ENCODE data around the gene CDH20.

Gene CDH20

GRCh38 chr18:61581578-61582201 is 248.5 kb downstream of the CDH20 start:
- Mint-ChIP-seq H3K27ac (no peak overlapping the region), H3K4me3 (no peak overlapping the region), H3K36me3 (ENCODE audit: low read depth) (no peaks in the 10 kb centered on the region), H3K4me1 (ENCODE audit: low read depth) (peaks cover 7% of the 10 kb centered on the region), H3K27me3 (peaks cover 43% of the 10 kb centered on the region), H3K9me3 (no peaks in the 10 kb centered on the region)

GRCh38 chr18:61582202-61582710 is 249.0 kb downstream of the CDH20 start:
- H3K36me3 Mint-ChIP-seq (ENCODE audit: low read depth), result no peaks in the 10 kb centered on the region
- H3K27me3 Mint-ChIP-seq, result peaks cover 43% of the 10 kb centered on the region
- H3K4me1 Mint-ChIP-seq (ENCODE audit: low read depth), result peaks cover 7% of the 10 kb centered on the region
- H3K9me3 Mint-ChIP-seq, result no peaks in the 10 kb centered on the region
- no peak overlapping the region for H3K4me3 Mint-ChIP-seq
- no peak overlapping the region for H3K27ac Mint-ChIP-seq

- no peaks in the 10 kb centered on the region for H3K36me3 Mint-ChIP-seq (ENCODE audit: low read depth)
- peaks cover 7% of the 10 kb centered on the region for H3K4me1 Mint-ChIP-seq (ENCODE audit: low read depth)
- H3K4me3 Mint-ChIP-seq, result no peak overlapping the region
- peaks cover 37% of the 10 kb centered on the region for H3K27me3 Mint-ChIP-seq
- no peaks in the 10 kb centered on the region for H3K9me3 Mint-ChIP-seq
- no peak overlapping the region for H3K27ac Mint-ChIP-seq
Measured at GRCh38 chr18:61583548-61583947, 250.3 kb downstream of the CDH20 start.

GRCh38 chr18:61587865-61588264 is 254.6 kb downstream of the CDH20 start:
- H3K36me3 Mint-ChIP-seq (ENCODE audit: low read depth), result no peaks in the 10 kb centered on the region
- no peaks in the 10 kb centered on the region for H3K9me3 Mint-ChIP-seq
- H3K27me3 Mint-ChIP-seq, result peaks cover 15% of the 10 kb centered on the region
- H3K4me1 Mint-ChIP-seq (ENCODE audit: low read depth), result no peaks in the 10 kb centered on the region
- no peak overlapping the region for H3K27ac Mint-ChIP-seq
- no peak overlapping the region for H3K4me3 Mint-ChIP-seq

- no peaks in the 10 kb centered on the region for H3K9me3 Mint-ChIP-seq
- H3K4me3 Mint-ChIP-seq, result no peak overlapping the region
- H3K4me1 Mint-ChIP-seq (ENCODE audit: low read depth), result no peaks in the 10 kb centered on the region
- H3K36me3 Mint-ChIP-seq (ENCODE audit: low read depth), result no peaks in the 10 kb centered on the region
- H3K27ac Mint-ChIP-seq, result no peak overlapping the region
- H3K27me3 Mint-ChIP-seq, result peaks cover 9% of the 10 kb centered on the region
Measured at GRCh38 chr18:61589053-61589723, 256.0 kb downstream of the CDH20 start.

- Mint-ChIP-seq H3K4me1 (ENCODE audit: low read depth) (no peaks in the 10 kb centered on the region), H3K4me3 (no peak overlapping the region), H3K27me3 (peaks cover 7% of the 10 kb centered on the region), H3K36me3 (ENCODE audit: low read depth) (no peaks in the 10 kb centered on the region), H3K9me3 (no peaks in the 10 kb centered on the region), H3K27ac (no peak overlapping the region)
Measured at GRCh38 chr18:61589724-61590065, 256.5 kb downstream of the CDH20 start.

GRCh38 chr18:61591253-61591652 is 258.0 kb downstream of the CDH20 start:
- no peaks in the 10 kb centered on the region for H3K36me3 Mint-ChIP-seq (ENCODE audit: low read depth)
- no peaks in the 10 kb centered on the region for H3K9me3 Mint-ChIP-seq
- H3K27ac Mint-ChIP-seq, result no peak overlapping the region
- H3K4me3 Mint-ChIP-seq, result no peak overlapping the region
- H3K4me1 Mint-ChIP-seq (ENCODE audit: low read depth), result no peaks in the 10 kb centered on the region
- H3K27me3 Mint-ChIP-seq, result peaks cover 7% of the 10 kb centered on the region

- Mint-ChIP-seq H3K9me3 (no peaks in the 10 kb centered on the region), H3K4me1 (ENCODE audit: low read depth) (no peaks in the 10 kb centered on the region), H3K27me3 (peaks cover 19% of the 10 kb centered on the region), H3K27ac (no peak overlapping the region), H3K36me3 (ENCODE audit: low read depth) (no peaks in the 10 kb centered on the region), H3K4me3 (no peak overlapping the region)
Measured at GRCh38 chr18:61595615-61596251, 262.5 kb downstream of the CDH20 start.

GRCh38 chr18:61596296-61596695 is 263.1 kb downstream of the CDH20 start:
- H3K36me3 Mint-ChIP-seq (ENCODE audit: low read depth), result no peaks in the 10 kb centered on the region
- H3K4me3 Mint-ChIP-seq, result no peak overlapping the region
- peaks cover 20% of the 10 kb centered on the region for H3K27me3 Mint-ChIP-seq
- H3K4me1 Mint-ChIP-seq (ENCODE audit: low read depth), result no peaks in the 10 kb centered on the region
- H3K27ac Mint-ChIP-seq, result no peak overlapping the region
- no peaks in the 10 kb centered on the region for H3K9me3 Mint-ChIP-seq

GRCh38 chr18:61597316-61597715 is 264.1 kb downstream of the CDH20 start:
- Mint-ChIP-seq H3K4me3 (no peak overlapping the region), H3K27ac (no peak overlapping the region), H3K36me3 (ENCODE audit: low read depth) (no peaks in the 10 kb centered on the region), H3K4me1 (ENCODE audit: low read depth) (no peaks in the 10 kb centered on the region), H3K27me3 (peaks cover 22% of the 10 kb centered on the region), H3K9me3 (no peaks in the 10 kb centered on the region)

- H3K4me1 Mint-ChIP-seq (ENCODE audit: low read depth), result no peaks in the 10 kb centered on the region
- H3K4me3 Mint-ChIP-seq, result no peak overlapping the region
- no peaks in the 10 kb centered on the region for H3K9me3 Mint-ChIP-seq
- no peak overlapping the region for H3K27ac Mint-ChIP-seq
- no peaks in the 10 kb centered on the region for H3K36me3 Mint-ChIP-seq (ENCODE audit: low read depth)
- peaks cover 48% of the 10 kb centered on the region for H3K27me3 Mint-ChIP-seq
Measured at GRCh38 chr18:61600422-61600821, 267.2 kb downstream of the CDH20 start.

- Mint-ChIP-seq H3K27ac (no peak overlapping the region), H3K27me3 (peaks cover 54% of the 10 kb centered on the region), H3K9me3 (no peaks in the 10 kb centered on the region), H3K36me3 (ENCODE audit: low read depth) (no peaks in the 10 kb centered on the region), H3K4me1 (ENCODE audit: low read depth) (no peaks in the 10 kb centered on the region), H3K4me3 (no peak overlapping the region)
Measured at GRCh38 chr18:61602836-61603235, 269.6 kb downstream of the CDH20 start.

All from stimulated activated naive CD8-positive, alpha-beta T cell treated with anti-CD3 and anti-CD28 coated beads, Interleukin-15, Interleukin-2, amounts not matched to agents 100 ng/mL and 50 ng/mL, for 24 hours (primary cell).